ENCODE measurements around the gene ARID1B. TPM values are rescaled to one million over a fixed set of nuclear protein-coding genes. Genes with fewer than 3 reads are reported as not detected.
"Not testable (repeated sequence)": the region's sequence is repeated elsewhere in the genome, so short reads cannot be mapped to it uniquely, and the experiment has no call there.

Gene ARID1B
- total RNA-seq, 1 experiment from 2014 or later, result 42.8 TPM

DNA sequence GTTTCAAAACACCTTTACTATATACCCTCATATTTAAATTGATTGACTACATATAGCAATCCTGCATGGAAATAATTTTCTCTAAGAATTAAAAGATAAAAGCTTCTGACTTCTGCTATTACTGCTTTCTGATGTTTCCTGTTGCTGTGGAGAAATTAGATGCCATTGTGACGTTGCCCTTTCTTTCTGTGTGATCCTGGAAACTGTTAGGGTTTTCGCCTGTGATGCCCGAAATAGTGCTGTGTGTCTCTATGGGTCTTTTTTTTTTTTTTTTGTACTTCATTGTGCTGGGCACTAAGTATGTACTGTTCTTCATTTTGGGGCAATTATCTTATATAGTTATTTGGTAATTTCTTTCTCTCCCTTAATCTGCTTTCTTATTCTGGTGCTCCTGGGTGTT lies 205.0 kb downstream of the ARID1B start:
- peaks cover 91% of the 10 kb centered on the region for H3K79me2 ChIP-seq (ENCODE audit: low read depth)

DNA sequence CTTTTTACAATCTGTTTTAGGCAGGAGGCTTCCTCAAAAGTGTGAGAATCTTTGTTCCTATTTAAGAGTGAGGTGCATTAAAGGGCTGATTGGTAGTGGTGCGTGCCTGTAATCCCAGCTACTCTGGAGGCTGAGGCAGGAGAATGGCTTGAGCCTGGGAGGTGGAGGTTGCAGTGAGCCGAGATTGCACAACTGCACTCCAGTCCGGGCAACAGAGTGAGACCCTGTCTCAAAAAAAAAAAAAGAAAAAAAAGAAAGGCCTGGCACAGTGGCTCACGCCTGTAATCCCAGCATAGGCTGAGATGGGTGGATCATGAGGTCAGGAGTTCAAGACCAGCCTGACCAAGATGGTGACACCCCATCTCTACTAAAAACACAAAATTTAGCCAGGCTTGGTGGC lies 205.7 kb downstream of the ARID1B start:
- H3K4me2 ChIP-seq; H2AFZ ChIP-seq; H4K20me1 ChIP-seq (ENCODE audit: insufficient read depth); POLR2A ChIA-PET (ENCODE audit: unreplicated experiment); H3K36me3 ChIP-seq (ENCODE audit: low read depth); H3K9me2 ChIP-seq (ENCODE audit: insufficient read depth); BruUV-seq (replicated peaks); H3K27me3 ChIP-seq (ENCODE audit: insufficient read depth, low read depth); H3K27ac ChIP-seq; H3K9me3 ChIP-seq (ENCODE audit: insufficient read depth, low read depth); H3K4me3 ChIP-seq; CTCF ChIA-PET; DNase-seq: not testable (repeated sequence)
- Histone ChIP-seq H3K4me1 (replicated peaks; ENCODE audit: insufficient read depth) (peaks cover 64% of the 10 kb centered on the region), H3K79me2 (ENCODE audit: low read depth) (peaks cover 84% of the 10 kb centered on the region), H3F3A (ENCODE audit: insufficient read depth, low read depth) (peaks cover 22% of the 10 kb centered on the region; the same call in 1 of the 2 replicates)
- intact Hi-C loops (cut with micrococcal nuclease; ENCODE audit: unreplicated experiment), result loop anchor here (5.0 kb wide), 1 partner anchor 36 kb away; no protein-coding TSS in a partner anchor

More for the DNA sequence above, 205.0 kb downstream of the ARID1B start:
- H3K9me2 ChIP-seq (ENCODE audit: insufficient read depth), result no peaks in the 10 kb centered on the region
- no peaks in the 10 kb centered on the region for H3K36me3 ChIP-seq (ENCODE audit: low read depth)
- POLR2A ChIA-PET (ENCODE audit: unreplicated experiment), result no interaction called here
- no peaks in the 10 kb centered on the region for H3K27me3 ChIP-seq (ENCODE audit: insufficient read depth, low read depth)
- H3F3A ChIP-seq (ENCODE audit: insufficient read depth, low read depth), result peaks cover 22% of the 10 kb centered on the region; the same call in 1 of the 2 replicates
- no peaks in the 10 kb centered on the region for H4K20me1 ChIP-seq (ENCODE audit: insufficient read depth)
- no peaks in the 10 kb centered on the region for H3K9me3 ChIP-seq (ENCODE audit: insufficient read depth, low read depth)
- intact Hi-C loops (cut with micrococcal nuclease; ENCODE audit: unreplicated experiment), result loop anchor here (5.0 kb wide), 1 partner anchor 35 kb away; no protein-coding TSS in a partner anchor
- no peak overlapping the region for H2AFZ ChIP-seq
- H3K27ac ChIP-seq, result peak overlapping the region; percentile 77
- H3K4me2 ChIP-seq, result peak overlapping the region; percentile 83; the same call in 1 of the 2 replicates
- BruUV-seq (replicated peaks), result no TSS peak
- TF ChIP-seq EZH2 (IDR thresholded peaks at IDR 0.05; ENCODE audit: low read depth), result no peak
- TF ChIP-seq, protein P1, sequence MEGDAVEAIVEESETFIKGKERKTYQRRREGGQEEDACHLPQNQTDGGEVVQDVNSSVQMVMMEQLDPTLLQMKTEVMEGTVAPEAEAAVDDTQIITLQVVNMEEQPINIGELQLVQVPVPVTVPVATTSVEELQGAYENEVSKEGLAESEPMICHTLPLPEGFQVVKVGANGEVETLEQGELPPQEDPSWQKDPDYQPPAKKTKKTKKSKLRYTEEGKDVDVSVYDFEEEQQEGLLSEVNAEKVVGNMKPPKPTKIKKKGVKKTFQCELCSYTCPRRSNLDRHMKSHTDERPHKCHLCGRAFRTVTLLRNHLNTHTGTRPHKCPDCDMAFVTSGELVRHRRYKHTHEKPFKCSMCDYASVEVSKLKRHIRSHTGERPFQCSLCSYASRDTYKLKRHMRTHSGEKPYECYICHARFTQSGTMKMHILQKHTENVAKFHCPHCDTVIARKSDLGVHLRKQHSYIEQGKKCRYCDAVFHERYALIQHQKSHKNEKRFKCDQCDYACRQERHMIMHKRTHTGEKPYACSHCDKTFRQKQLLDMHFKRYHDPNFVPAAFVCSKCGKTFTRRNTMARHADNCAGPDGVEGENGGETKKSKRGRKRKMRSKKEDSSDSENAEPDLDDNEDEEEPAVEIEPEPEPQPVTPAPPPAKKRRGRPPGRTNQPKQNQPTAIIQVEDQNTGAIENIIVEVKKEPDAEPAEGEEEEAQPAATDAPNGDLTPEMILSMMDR (conservative IDR thresholded peaks at IDR 0.05), result no peak
- H3K4me3 ChIP-seq, result no peak overlapping the region
- peaks cover 64% of the 10 kb centered on the region for H3K4me1 ChIP-seq (replicated peaks; ENCODE audit: insufficient read depth)
- CTCF ChIA-PET, result no interaction called here
- no peak for DNase-seq

DNA sequence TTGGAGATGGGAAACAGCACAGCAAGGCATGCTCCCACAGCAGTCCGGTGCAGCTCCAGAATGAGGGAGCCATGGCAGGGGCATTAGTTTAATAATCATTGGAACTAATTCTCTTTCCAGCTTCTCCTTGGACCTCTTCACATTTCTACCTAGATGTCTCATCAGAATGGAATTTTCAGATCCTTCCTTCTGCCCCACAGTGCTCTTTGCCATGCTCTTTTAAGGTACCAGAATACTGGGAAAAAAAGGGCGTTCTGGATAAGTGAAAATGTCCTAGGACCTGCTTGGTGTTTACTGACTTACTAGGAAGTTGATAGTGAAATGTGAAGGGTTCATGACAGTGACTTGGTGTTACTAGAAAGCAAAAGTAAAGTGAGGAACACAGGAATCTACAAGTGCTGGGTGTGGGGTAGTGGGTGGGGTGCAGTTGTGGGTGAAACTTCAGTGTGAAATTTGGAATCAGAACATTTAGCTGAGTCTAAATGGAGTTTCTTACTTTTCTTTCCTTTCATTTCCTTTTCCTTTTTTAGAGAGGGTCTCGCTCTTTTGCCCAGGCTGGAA lies 207.1 kb downstream of the ARID1B start:
- no peaks in the 10 kb centered on the region for H3K9me3 ChIP-seq (ENCODE audit: insufficient read depth, low read depth)
- H3F3A ChIP-seq (ENCODE audit: insufficient read depth, low read depth), result peaks cover 16% of the 10 kb centered on the region; the same call in 1 of the 2 replicates
- DNase-seq, result peak; percentile 16 to 52
- H4K20me1 ChIP-seq (ENCODE audit: insufficient read depth), result no peaks in the 10 kb centered on the region
- no peaks in the 10 kb centered on the region for H3K36me3 ChIP-seq (ENCODE audit: low read depth)
- H2AFZ ChIP-seq, result no peak overlapping the region
- no peak overlapping the region for H3K4me3 ChIP-seq
- H3K27me3 ChIP-seq (ENCODE audit: insufficient read depth, low read depth), result no peaks in the 10 kb centered on the region
- ChIA-PET POLR2A (ENCODE audit: unreplicated experiment) (no interaction called here), CTCF (no interaction called here)
- peak overlapping the region; percentile 57 for H3K4me2 ChIP-seq
- peak overlapping the region; percentile 21; the same call in 1 of the 2 replicates for H3K27ac ChIP-seq
- intact Hi-C loops (cut with micrococcal nuclease; ENCODE audit: unreplicated experiment), result loop anchor here (5.0 kb wide), 1 partner anchor 37 kb away; no protein-coding TSS in a partner anchor
- peaks cover 54% of the 10 kb centered on the region for H3K4me1 ChIP-seq (replicated peaks; ENCODE audit: insufficient read depth)
- no TSS peak for BruUV-seq (replicated peaks)
- no peaks in the 10 kb centered on the region for H3K9me2 ChIP-seq (ENCODE audit: insufficient read depth)
- TF ChIP-seq EZH2 (IDR thresholded peaks at IDR 0.05; ENCODE audit: low read depth), result no peak
- TF ChIP-seq, protein P1 (conservative IDR thresholded peaks at IDR 0.05), result no peak
- peaks cover 82% of the 10 kb centered on the region for H3K79me2 ChIP-seq (ENCODE audit: low read depth)

Data from PC-9 (cell line).